ENCODE results near the gene NTN3. TPM values are rescaled to one million over a fixed set of nuclear protein-coding genes. Genes with fewer than 3 reads are reported as not detected.

Gene NTN3
- total and polyA plus RNA-seq, 2 of the 8 experiments (the other 6 are each of a cell fraction or from before 2014, with no cell fraction given), result 0.30 to 0.34 TPM

DNA sequence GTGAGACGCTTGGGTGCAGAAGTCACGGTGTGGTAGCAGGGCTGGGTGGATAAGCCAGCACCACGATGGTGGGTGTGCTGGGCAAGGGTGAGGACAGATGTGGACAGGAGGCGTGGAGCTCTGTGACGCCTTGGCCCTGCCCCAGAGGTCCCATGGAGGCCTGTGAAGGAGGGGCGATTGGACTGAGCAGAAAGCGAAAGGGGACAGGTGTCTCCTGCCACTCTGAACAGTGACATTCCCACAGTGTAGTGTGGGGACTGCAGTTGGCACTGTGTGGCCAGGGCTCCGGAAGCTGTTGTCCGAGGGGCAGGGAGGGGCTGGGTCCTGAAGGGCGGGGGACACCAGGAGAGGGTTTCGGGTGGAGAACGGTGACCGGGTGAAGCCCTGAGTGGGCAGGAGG, 11.2 kb downstream of the NTN3 start (continued):
- TF ChIP-seq RAD21 (IDR thresholded peaks at IDR 0.05 in 1 of 2, conservative IDR thresholded peaks at IDR 0.05 in 1 of 2; ENCODE audit: low read depth in 2 of 2, low read length in 2 of 2) (no peak), JUND (IDR thresholded peaks at IDR 0.05; ENCODE audit: low read length) (no peak)
- TF ChIP-seq, protein P1, sequence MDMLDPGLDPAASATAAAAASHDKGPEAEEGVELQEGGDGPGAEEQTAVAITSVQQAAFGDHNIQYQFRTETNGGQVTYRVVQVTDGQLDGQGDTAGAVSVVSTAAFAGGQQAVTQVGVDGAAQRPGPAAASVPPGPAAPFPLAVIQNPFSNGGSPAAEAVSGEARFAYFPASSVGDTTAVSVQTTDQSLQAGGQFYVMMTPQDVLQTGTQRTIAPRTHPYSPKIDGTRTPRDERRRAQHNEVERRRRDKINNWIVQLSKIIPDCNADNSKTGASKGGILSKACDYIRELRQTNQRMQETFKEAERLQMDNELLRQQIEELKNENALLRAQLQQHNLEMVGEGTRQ (IDR thresholded peaks at IDR 0.05; ENCODE audit: low read length), result no peak
